Measurements from ENCODE around the gene NPTX1.

GRCh38 chr17:80507965-80508364, 31.6 kb upstream of the NPTX1 start:
- TF ChIP-seq CTCF (IDR thresholded peaks at IDR 0.05; ENCODE audit: insufficient read depth, low read length, poor library complexity, severe bottlenecking) (no peak), EZH2phosphoT487 (conservative IDR thresholded peaks at IDR 0.05; ENCODE audit: low read length) (no peak)
